Neural progenitor cell (in vitro differentiated cells): ENCODE measurements around the gene SERGEF. TPM values are rescaled to one million over a fixed set of nuclear protein-coding genes. Genes with fewer than 3 reads are reported as not detected.

Experiments used
- DNase-seq: peaks from one replicate; pipeline ENCODE4 v3.0.0-alpha.2; 2016; ENCODE audit warnings: low spot score
- H2AFZ ChIP-seq: fragments of 200-600 bp; sonication (generic); replicated peaks from 2 replicates; pipeline ENCODE4 v1.6.1; 2016; ENCODE audit warnings: antibody characterized with exemption
- H3F3A ChIP-seq: fragments of 200-600 bp; sonication (generic); 2 replicates; pipeline ENCODE4 v1.6.1; 2016; ENCODE audit warnings: antibody characterized with exemption, low read depth
- H3K27ac ChIP-seq: fragments of 200-600 bp; sonication (generic); 2 replicates; pipeline ENCODE4 v1.5.1; 2016; ENCODE audit warnings: mild to moderate bottlenecking
- H3K27me3 ChIP-seq: fragments of 200-600 bp; sonication (generic); 2 replicates; pipeline ENCODE4 v1.6.1; 2016; ENCODE audit warnings: mild to moderate bottlenecking, moderate library complexity
- H3K36me3 ChIP-seq: fragments of 200-600 bp; sonication (generic); 2 replicates; pipeline ENCODE4 v1.5.1; 2016
- H3K4me1 ChIP-seq: fragments of 200-600 bp; sonication (generic); 2 replicates; pipeline ENCODE4 v1.6.1; 2016; ENCODE audit warnings: mixed run types
- H3K4me2 ChIP-seq: fragments of 200-600 bp; sonication (generic); 2 replicates; pipeline ENCODE4 v1.6.1; 2016
- H3K4me3 ChIP-seq: fragments of 200-600 bp; sonication (generic); 2 replicates; pipeline ENCODE4 v1.5.1; 2016
- H3K79me2 ChIP-seq: fragments of 200-600 bp; sonication (generic); 2 replicates; pipeline ENCODE4 v1.6.1; 2016; ENCODE audit warnings: low read depth
- H3K9ac ChIP-seq: fragments of 200-600 bp; sonication (generic); 2 replicates; pipeline ENCODE4 v1.6.1; 2016
- H3K9me3 ChIP-seq: fragments of 200-600 bp; sonication (generic); 2 replicates; pipeline ENCODE4 v1.5.1; 2016; ENCODE audit warnings: low read depth
- H4K20me1 ChIP-seq: fragments of 200-600 bp; sonication (generic); 2 replicates; pipeline ENCODE4 v1.6.1; 2016; ENCODE audit warnings: low read depth
- H3K27ac Mint-ChIP-seq: 3 replicates; pipeline ENCODE4 v1.8.0; 2021; ENCODE audit warnings: mixed read lengths
- H3K27me3 Mint-ChIP-seq: 2 replicates; pipeline ENCODE4 v1.8.0; 2022; ENCODE audit warnings: low read depth, mild to moderate bottlenecking, inconsistent platforms, moderate library complexity, mixed read lengths; ENCODE audit not compliant: insufficient read depth
- H3K36me3 Mint-ChIP-seq: 3 replicates; pipeline ENCODE4 v1.8.0; 2021; ENCODE audit warnings: mixed read lengths
- H3K4me1 Mint-ChIP-seq: 3 replicates; pipeline ENCODE4 v1.8.0; 2021; ENCODE audit warnings: mixed read lengths
- H3K4me3 Mint-ChIP-seq: 3 replicates; pipeline ENCODE4 v1.8.0; 2021; ENCODE audit warnings: mild to moderate bottlenecking, moderate library complexity, mixed read lengths
- H3K9me3 Mint-ChIP-seq: 3 replicates; pipeline ENCODE4 v1.8.0; 2020; ENCODE audit warnings: mixed read lengths
- CTCF ChIP-seq: fragments of 200-600 bp; sonication (generic); IDR thresholded peaks from 2 replicates; pipeline ENCODE4 v1.5.1; 2017; ENCODE audit warnings: antibody characterized with exemption, mild to moderate bottlenecking
- EZH2 ChIP-seq: fragments of 200-600 bp; sonication (generic); IDR thresholded peaks from 2 replicates; pipeline ENCODE4 v1.6.1; 2017; ENCODE audit warnings: antibody characterized with exemption, mild to moderate bottlenecking, moderate library complexity
- EZH2phosphoT487 ChIP-seq: fragments of 200-600 bp; sonication (generic); IDR thresholded peaks from 2 replicates; pipeline ENCODE4 v1.6.1; 2017; ENCODE audit warnings: antibody characterized with exemption
- total RNA-seq: library from RNA; depleted of rRNA; stranded (reverse); fragments of >200 nt; gene quantifications from 2 replicates; pipeline ENCODE4 v1.2.3, GENCODE V29; 2015; ENCODE audit warnings: low replicate concordance

SERGEF gene
- total RNA-seq, 1 donor from 2014 or later: 35.1 TPM

GRCh38 chr11:17822401-17822781 is 190.5 kb downstream of the SERGEF start:
- Mint-ChIP-seq H3K4me3 (no peak overlapping the region), H3K9me3 (no peaks in the 10 kb centered on the region), H3K27ac (no peak overlapping the region), H3K4me1 (no peaks in the 10 kb centered on the region), H3K36me3 (no peaks in the 10 kb centered on the region), H3K27me3 (peaks cover 4% of the 10 kb centered on the region)
- no peaks in the 10 kb centered on the region for H3K9me3 ChIP-seq
- no peak overlapping the region for H3K9ac ChIP-seq
- H3K4me3 ChIP-seq: no peak overlapping the region
- no peaks in the 10 kb centered on the region for H3F3A ChIP-seq
- no peaks in the 10 kb centered on the region for H3K79me2 ChIP-seq
- H4K20me1 ChIP-seq: no peaks in the 10 kb centered on the region
- H3K4me2 ChIP-seq: no peak overlapping the region
- TF ChIP-seq EZH2 (no peak), EZH2phosphoT487 (no peak), CTCF (no peak)
- H2AFZ ChIP-seq: no peak overlapping the region
- H3K4me1 ChIP-seq: peaks cover 7% of the 10 kb centered on the region
- H3K36me3 ChIP-seq: no peaks in the 10 kb centered on the region
- no peak for DNase-seq
- no peak overlapping the region for H3K27ac ChIP-seq
- H3K27me3 ChIP-seq: no peaks in the 10 kb centered on the region

GRCh38 chr11:17821648-17822400 is 191.0 kb downstream of the SERGEF start:
- no peak overlapping the region for H3K4me2 ChIP-seq
- H3K36me3 ChIP-seq: no peaks in the 10 kb centered on the region
- no peaks in the 10 kb centered on the region for H3K27me3 ChIP-seq
- H3K27ac ChIP-seq: no peak overlapping the region
- H3K27ac Mint-ChIP-seq: no peak overlapping the region
- H4K20me1 ChIP-seq: no peaks in the 10 kb centered on the region
- peaks cover 7% of the 10 kb centered on the region for H3K4me1 ChIP-seq
- no peaks in the 10 kb centered on the region for H3K79me2 ChIP-seq
- H3K9me3 ChIP-seq: no peaks in the 10 kb centered on the region
- H3K27me3 Mint-ChIP-seq: peaks cover 4% of the 10 kb centered on the region
- H2AFZ ChIP-seq: no peak overlapping the region
- no peaks in the 10 kb centered on the region for H3K9me3 Mint-ChIP-seq
- H3K9ac ChIP-seq: no peak overlapping the region
- DNase-seq: no peak
- no peaks in the 10 kb centered on the region for H3K36me3 Mint-ChIP-seq
- no peaks in the 10 kb centered on the region for H3F3A ChIP-seq
- TF ChIP-seq CTCF: no peak
- no peak for TF ChIP-seq EZH2
- TF ChIP-seq EZH2phosphoT487: no peak
- no peaks in the 10 kb centered on the region for H3K4me1 Mint-ChIP-seq
- H3K4me3 ChIP-seq: no peak overlapping the region
- H3K4me3 Mint-ChIP-seq: no peak overlapping the region

DNA sequence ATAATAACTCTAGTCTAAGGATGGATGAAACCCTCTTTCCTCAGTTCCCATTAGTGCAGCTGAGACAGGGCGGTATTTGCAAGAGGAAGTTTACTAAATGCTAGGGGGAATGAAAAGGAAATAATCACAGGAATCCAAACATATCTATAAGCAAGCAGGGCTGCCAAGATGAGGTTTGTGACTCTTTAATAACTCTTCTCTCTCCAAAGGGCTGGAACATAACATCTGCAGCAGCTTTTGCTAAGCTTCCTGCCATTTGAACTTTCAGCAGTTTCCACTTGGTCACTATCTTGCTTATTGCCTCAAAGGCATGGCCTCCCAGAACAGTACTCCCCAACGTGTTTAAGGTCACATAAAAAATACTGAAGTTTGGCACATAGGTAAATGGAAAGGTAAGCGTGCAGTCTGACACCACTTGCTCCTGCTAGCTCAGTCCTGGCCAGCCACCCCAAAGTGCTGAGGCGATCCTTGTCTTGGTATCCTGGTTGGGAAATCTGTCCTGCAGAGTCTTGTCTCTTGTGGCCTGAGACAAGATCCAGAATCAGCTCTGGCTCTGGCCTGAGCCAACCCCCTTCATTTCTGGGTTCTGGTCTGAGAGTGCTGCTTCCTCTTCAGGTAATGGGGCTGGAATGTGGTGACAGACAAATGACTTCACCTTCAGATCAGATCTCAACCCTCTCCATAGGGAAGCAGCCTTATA is 196.5 kb downstream of the SERGEF start:
- TF ChIP-seq EZH2 (no peak), EZH2phosphoT487 (no peak), CTCF (no peak)
- Mint-ChIP-seq H3K27me3 (peaks cover 4% of the 10 kb centered on the region), H3K36me3 (no peaks in the 10 kb centered on the region), H3K4me1 (peaks cover 19% of the 10 kb centered on the region), H3K4me3 (no peak overlapping the region), H3K27ac (no peak overlapping the region), H3K9me3 (no peaks in the 10 kb centered on the region)
- no peak overlapping the region for H2AFZ ChIP-seq
- no peaks in the 10 kb centered on the region for H3K27me3 ChIP-seq
- no peaks in the 10 kb centered on the region for H3K79me2 ChIP-seq
- no peak for DNase-seq
- H3K27ac ChIP-seq: no peak overlapping the region
- no peaks in the 10 kb centered on the region for H3F3A ChIP-seq
- no peak overlapping the region for H3K4me3 ChIP-seq
- no peaks in the 10 kb centered on the region for H3K36me3 ChIP-seq
- H4K20me1 ChIP-seq: no peaks in the 10 kb centered on the region
- peaks cover 12% of the 10 kb centered on the region for H3K4me1 ChIP-seq
- no peaks in the 10 kb centered on the region for H3K9me3 ChIP-seq
- no peak overlapping the region for H3K4me2 ChIP-seq
- H3K9ac ChIP-seq: no peak overlapping the region
